Activated naive CD4-positive, alpha-beta T cell treated with anti-CD3 and anti-CD28 coated beads for 36 hours (primary cell): Measurements from ENCODE around the gene WDR86. TPM values are rescaled to one million over a fixed set of nuclear protein-coding genes. Genes with fewer than 3 reads are reported as not detected.

Source experiments
- CTCF ChIA-PET: fragments of 350-600 bp; sonication (Branson Sonifier 250); formaldehyde crosslinking; loops from one replicate; lab custom pipeline; 2021; ENCODE audit warnings: antibody characterized with exemption; lab: Charles Lee
- DNase-seq: peaks from one replicate; pipeline ENCODE4 v3.0.0-alpha.2; 2020
- H3K27ac Mint-ChIP-seq: one replicate; pipeline ENCODE4 v1.8.0; 2021; ENCODE audit warnings: mild to moderate bottlenecking, mixed read lengths
- H3K27me3 Mint-ChIP-seq: one replicate; pipeline ENCODE4 v1.8.0; 2021; ENCODE audit warnings: low read depth, mixed read lengths
- H3K36me3 Mint-ChIP-seq: one replicate; pipeline ENCODE4 v1.8.0; 2021; ENCODE audit warnings: low read depth, mixed read lengths
- H3K4me1 Mint-ChIP-seq: one replicate; pipeline ENCODE4 v1.8.0; 2021; ENCODE audit warnings: low read depth, mixed read lengths
- H3K4me3 Mint-ChIP-seq: one replicate; pipeline ENCODE4 v1.8.0; 2021; ENCODE audit warnings: mild to moderate bottlenecking, moderate library complexity, mixed read lengths
- H3K9me3 Mint-ChIP-seq: one replicate; pipeline ENCODE4 v1.8.0; 2021; ENCODE audit warnings: mixed read lengths
- intact Hi-C: fragments of 100-400 bp; cut with micrococcal nuclease; formaldehyde crosslinking; loops from one replicate; pipeline ENCODE4 v1.15.1; 2023
- total RNA-seq, 2 experiments: library from RNA; stranded (reverse); gene quantifications; one replicate each; pipeline ENCODE4 v1.2.3, GENCODE V29; 2021

WDR86 gene
- total RNA-seq, 2 experiments from 2014 or later, result not detected

- H3K4me3 Mint-ChIP-seq, result no peak overlapping the region
- CTCF ChIA-PET, result interaction anchor here (0.6 to 6.0 kb wide), 9 partner anchors 50 to 294 kb away, joined by 3 to 198 read pairs (median 12); no protein-coding TSS in a partner anchor
Observed at GRCh38 chr7:151449990-151450389, 40.2 kb upstream of the WDR86 start.

GRCh38 chr7:151448261-151449252 is 38.7 kb upstream of the WDR86 start:
- no peaks in the 10 kb centered on the region for H3K9me3 Mint-ChIP-seq
- H3K27ac Mint-ChIP-seq, result no peak overlapping the region
- peak; percentile 85 for DNase-seq
- H3K27me3 Mint-ChIP-seq, result no peaks in the 10 kb centered on the region
- CTCF ChIA-PET, result interaction anchor here (0.6 to 6.0 kb wide), 40 partner anchors 8 to 366 kb away, joined by 3 to 198 read pairs (median 5); partner anchors contain the start of gene CRYGN
- H3K4me1 Mint-ChIP-seq, result peaks cover 14% of the 10 kb centered on the region
- H3K4me3 Mint-ChIP-seq, result peak overlapping the region; percentile 65
- H3K36me3 Mint-ChIP-seq, result no peaks in the 10 kb centered on the region
- intact Hi-C loops, result loop anchor here (1.0 to 5.0 kb wide), 5 partner anchors 16 to 309 kb away; no protein-coding TSS in a partner anchor

More at GRCh38 chr7:151449990-151450389, 40.2 kb upstream of the WDR86 start:
- DNase-seq, result no peak
- H3K4me1 Mint-ChIP-seq, result peaks cover 8% of the 10 kb centered on the region
- H3K36me3 Mint-ChIP-seq, result no peaks in the 10 kb centered on the region
- H3K27me3 Mint-ChIP-seq, result no peaks in the 10 kb centered on the region
- H3K27ac Mint-ChIP-seq, result no peak overlapping the region
- intact Hi-C loops, result loop anchor here (2.0 to 5.0 kb wide), 2 partner anchors 17 to 307 kb away; no protein-coding TSS in a partner anchor
- no peaks in the 10 kb centered on the region for H3K9me3 Mint-ChIP-seq

GRCh38 chr7:151447901-151448260 is 38.0 kb upstream of the WDR86 start:
- Mint-ChIP-seq H3K4me1 (peaks cover 14% of the 10 kb centered on the region), H3K9me3 (no peaks in the 10 kb centered on the region), H3K27me3 (no peaks in the 10 kb centered on the region), H3K36me3 (no peaks in the 10 kb centered on the region), H3K27ac (no peak overlapping the region), H3K4me3 (peak overlapping the region; percentile 65)
- CTCF ChIA-PET, result interaction anchor here (0.6 to 6.0 kb wide), 32 partner anchors 9 to 366 kb away, joined by 3 to 198 read pairs (median 6); no protein-coding TSS in a partner anchor
- intact Hi-C loops, result loop anchor here (1.0 to 5.0 kb wide), 5 partner anchors 15 to 309 kb away; no protein-coding TSS in a partner anchor
- DNase-seq, result no peak

- H3K27ac Mint-ChIP-seq, result no peak overlapping the region
- H3K36me3 Mint-ChIP-seq, result no peaks in the 10 kb centered on the region
- CTCF ChIA-PET, result interaction anchor here (1.1 to 6.0 kb wide), 16 partner anchors 10 to 313 kb away, joined by 3 to 198 read pairs (median 8); no protein-coding TSS in a partner anchor
- no peaks in the 10 kb centered on the region for H3K27me3 Mint-ChIP-seq
- no peak for DNase-seq
- no peaks in the 10 kb centered on the region for H3K9me3 Mint-ChIP-seq
- intact Hi-C loops, result loop anchor here (5.0 kb wide), 1 partner anchor 310 kb away; no protein-coding TSS in a partner anchor
- H3K4me1 Mint-ChIP-seq, result peaks cover 14% of the 10 kb centered on the region
- no peak overlapping the region for H3K4me3 Mint-ChIP-seq
Observed at GRCh38 chr7:151447312-151447711, 37.5 kb upstream of the WDR86 start.

DNA sequence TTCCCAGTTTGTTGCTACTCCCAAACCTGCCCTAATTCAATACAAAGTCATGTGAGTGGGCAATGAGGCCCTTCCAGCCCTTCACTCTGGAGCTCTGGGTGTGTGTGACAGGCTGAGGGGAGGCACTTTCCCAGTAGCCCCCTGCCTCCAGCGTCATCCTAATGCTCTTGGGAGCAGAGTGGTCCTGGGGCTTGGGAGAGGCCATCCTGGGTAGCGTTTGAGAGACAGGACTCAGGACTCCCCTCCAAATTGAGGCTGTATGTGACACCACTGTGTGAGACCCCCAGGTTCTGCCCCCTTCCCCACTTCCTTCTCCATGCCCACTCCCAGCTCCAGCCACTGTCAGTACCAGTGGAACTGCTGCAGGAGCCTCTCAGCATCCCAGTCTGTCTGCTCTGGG is 36.6 kb upstream of the WDR86 start:
- intact Hi-C loops, result loop anchor here (5.0 kb wide), 1 partner anchor 311 kb away; no protein-coding TSS in a partner anchor
- Mint-ChIP-seq H3K27ac (no peak overlapping the region), H3K9me3 (no peaks in the 10 kb centered on the region), H3K4me1 (peaks cover 17% of the 10 kb centered on the region), H3K27me3 (no peaks in the 10 kb centered on the region), H3K4me3 (no peak overlapping the region), H3K36me3 (no peaks in the 10 kb centered on the region)
- CTCF ChIA-PET, result interaction anchor here (1.3 to 5.0 kb wide), 3 partner anchors 31 to 175 kb away, joined by 4 to 49 read pairs (median 7); no protein-coding TSS in a partner anchor
- no peak for DNase-seq

- Mint-ChIP-seq H3K9me3 (no peaks in the 10 kb centered on the region), H3K4me1 (peaks cover 31% of the 10 kb centered on the region), H3K27ac (no peak overlapping the region)
Observed at GRCh38 chr7:151444632-151445031, 34.8 kb upstream of the WDR86 start.

DNA sequence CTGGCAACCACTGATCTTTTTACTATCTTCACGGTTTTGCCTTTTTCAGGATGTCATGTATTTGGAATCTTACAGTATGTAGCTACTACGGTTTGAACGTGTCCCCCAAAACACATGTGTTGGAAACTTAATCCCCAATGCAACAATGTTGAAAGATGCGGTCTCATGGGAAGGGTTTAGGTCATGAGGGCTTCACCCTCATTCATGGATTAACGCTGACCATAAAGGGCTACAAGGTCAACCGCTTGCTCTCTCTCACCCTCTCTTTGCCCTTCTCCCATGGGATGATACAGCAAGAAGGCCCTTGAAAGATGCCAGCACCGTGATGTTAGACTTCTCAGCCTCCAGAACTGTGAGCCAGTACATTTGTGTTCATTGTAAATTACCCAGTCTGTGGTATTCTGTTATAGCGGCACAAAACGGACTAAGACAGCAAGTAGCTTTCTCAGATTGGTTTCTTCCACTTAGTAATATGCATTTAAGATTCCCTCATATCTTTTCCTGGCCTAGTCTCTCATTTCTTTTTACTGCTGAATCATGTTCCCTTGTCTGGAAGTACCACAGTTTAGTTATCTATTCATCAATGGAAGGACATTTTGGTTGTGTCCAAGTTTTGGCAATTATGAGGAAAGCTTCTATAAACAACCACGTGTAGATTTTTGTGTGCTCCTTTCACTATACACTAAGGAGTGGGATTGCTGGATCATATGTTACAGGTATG is 33.1 kb upstream of the WDR86 start:
- CTCF ChIA-PET, result no interaction called here
- Mint-ChIP-seq H3K27ac (no peak overlapping the region), H3K4me1 (peaks cover 28% of the 10 kb centered on the region), H3K9me3 (no peaks in the 10 kb centered on the region), H3K4me3 (no peak overlapping the region), H3K27me3 (no peaks in the 10 kb centered on the region), H3K36me3 (no peaks in the 10 kb centered on the region)
- no peak for DNase-seq
- intact Hi-C loops, result no loop called here

More at GRCh38 chr7:151444632-151445031, 34.8 kb upstream of the WDR86 start:
- Mint-ChIP-seq H3K27me3 (no peaks in the 10 kb centered on the region), H3K36me3 (no peaks in the 10 kb centered on the region), H3K4me3 (no peak overlapping the region)
- no peak for DNase-seq
- intact Hi-C loops, result loop anchor here (1.0 to 5.0 kb wide), 4 partner anchors 11 to 313 kb away; no protein-coding TSS in a partner anchor
- CTCF ChIA-PET, result interaction anchor here (0.6 to 2.8 kb wide), 4 partner anchors 21 to 323 kb away, joined by 3 to 10 read pairs (median 4); no protein-coding TSS in a partner anchor

GRCh38 chr7:151440799-151441445 is 31.1 kb upstream of the WDR86 start:
- Mint-ChIP-seq H3K27me3 (no peaks in the 10 kb centered on the region), H3K36me3 (no peaks in the 10 kb centered on the region), H3K4me3 (no peak overlapping the region), H3K4me1 (peaks cover 26% of the 10 kb centered on the region), H3K27ac (no peak overlapping the region), H3K9me3 (no peaks in the 10 kb centered on the region)
- intact Hi-C loops, result no loop called here
- no peak for DNase-seq
- CTCF ChIA-PET, result interaction anchor here (1.0 to 1.5 kb wide), 3 partner anchors 14 to 72 kb away, joined by 3 to 5 read pairs (median 3); no protein-coding TSS in a partner anchor

GRCh38 chr7:151439855-151440798 is 30.3 kb upstream of the WDR86 start, which contains the start of gene CRYGN:
Gene CRYGN (minus strand): TSS chr7:151440141. CDS start chr7:151439917, 224 bp downstream.
- CTCF ChIA-PET, result interaction anchor here (0.6 to 1.5 kb wide), 4 partner anchors 9 to 88 kb away, joined by 3 to 5 read pairs (median 4); no protein-coding TSS in a partner anchor
- DNase-seq, result no peak
- intact Hi-C loops, result no loop called here
- Mint-ChIP-seq H3K4me1 (peaks cover 25% of the 10 kb centered on the region), H3K36me3 (no peaks in the 10 kb centered on the region), H3K9me3 (no peaks in the 10 kb centered on the region), H3K27me3 (no peaks in the 10 kb centered on the region), H3K27ac (no peak within 1 kb of the TSS), H3K4me3 (peak within 1 kb of the TSS; percentile 42)

GRCh38 chr7:151438864-151439601 is 29.2 kb upstream of the WDR86 start:
- Mint-ChIP-seq H3K27me3 (no peaks in the 10 kb centered on the region), H3K4me1 (peaks cover 18% of the 10 kb centered on the region), H3K4me3 (no peak overlapping the region)

More at GRCh38 chr7:151438864-151439601, 29.2 kb upstream of the WDR86 start:
- no peak for DNase-seq
- no peak overlapping the region for H3K27ac Mint-ChIP-seq
- H3K9me3 Mint-ChIP-seq, result no peaks in the 10 kb centered on the region
- intact Hi-C loops, result no loop called here
- CTCF ChIA-PET, result interaction anchor here (3.6 kb wide), 1 partner anchor 9 kb away, joined by 27 read pairs; no protein-coding TSS in a partner anchor
- no peaks in the 10 kb centered on the region for H3K36me3 Mint-ChIP-seq
